ENCODE data around the gene NEGR1. TPM values are rescaled to one million over a fixed set of nuclear protein-coding genes. Genes with fewer than 3 reads are reported as not detected.

NEGR1 gene
- total RNA-seq, 1 donor from 2014 or later: 7.6 TPM

DNA sequence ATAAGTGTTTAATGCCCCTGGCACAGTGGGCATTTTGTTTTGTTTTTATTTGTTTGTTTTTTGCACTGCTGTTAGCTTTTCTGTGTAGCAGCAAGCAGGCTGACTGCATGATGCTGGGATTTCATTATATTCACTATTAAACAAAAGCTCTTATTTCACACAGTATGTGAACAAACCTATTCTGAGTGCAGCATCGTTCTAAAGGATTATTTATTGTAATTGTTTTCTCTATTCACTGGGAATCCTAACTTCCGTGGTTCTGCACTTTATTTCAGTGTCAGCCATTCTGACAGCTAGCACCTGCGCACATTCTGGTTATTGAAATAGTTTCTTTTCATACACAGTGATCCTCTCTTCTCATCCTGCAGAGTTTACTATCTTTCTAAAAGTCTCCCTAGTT lies 595.0 kb downstream of the NEGR1 start:
- Mint-ChIP-seq H3K36me3 (ENCODE audit: unreplicated experiment) (no peaks in the 10 kb centered on the region), H3K27ac (ENCODE audit: unreplicated experiment) (no peak overlapping the region), H3K9me3 (ENCODE audit: unreplicated experiment) (no peaks in the 10 kb centered on the region), H3K27me3 (ENCODE audit: unreplicated experiment) (no peaks in the 10 kb centered on the region), H3K4me3 (ENCODE audit: unreplicated experiment) (no peak overlapping the region), H3K4me1 (ENCODE audit: unreplicated experiment) (no peaks in the 10 kb centered on the region)
- TF ChIP-seq, protein P1, sequence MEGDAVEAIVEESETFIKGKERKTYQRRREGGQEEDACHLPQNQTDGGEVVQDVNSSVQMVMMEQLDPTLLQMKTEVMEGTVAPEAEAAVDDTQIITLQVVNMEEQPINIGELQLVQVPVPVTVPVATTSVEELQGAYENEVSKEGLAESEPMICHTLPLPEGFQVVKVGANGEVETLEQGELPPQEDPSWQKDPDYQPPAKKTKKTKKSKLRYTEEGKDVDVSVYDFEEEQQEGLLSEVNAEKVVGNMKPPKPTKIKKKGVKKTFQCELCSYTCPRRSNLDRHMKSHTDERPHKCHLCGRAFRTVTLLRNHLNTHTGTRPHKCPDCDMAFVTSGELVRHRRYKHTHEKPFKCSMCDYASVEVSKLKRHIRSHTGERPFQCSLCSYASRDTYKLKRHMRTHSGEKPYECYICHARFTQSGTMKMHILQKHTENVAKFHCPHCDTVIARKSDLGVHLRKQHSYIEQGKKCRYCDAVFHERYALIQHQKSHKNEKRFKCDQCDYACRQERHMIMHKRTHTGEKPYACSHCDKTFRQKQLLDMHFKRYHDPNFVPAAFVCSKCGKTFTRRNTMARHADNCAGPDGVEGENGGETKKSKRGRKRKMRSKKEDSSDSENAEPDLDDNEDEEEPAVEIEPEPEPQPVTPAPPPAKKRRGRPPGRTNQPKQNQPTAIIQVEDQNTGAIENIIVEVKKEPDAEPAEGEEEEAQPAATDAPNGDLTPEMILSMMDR (IDR thresholded peaks at IDR 0.05): no peak
- DNase-seq (ENCODE audit: extremely low spot score, unreplicated experiment): no peak

DNA sequence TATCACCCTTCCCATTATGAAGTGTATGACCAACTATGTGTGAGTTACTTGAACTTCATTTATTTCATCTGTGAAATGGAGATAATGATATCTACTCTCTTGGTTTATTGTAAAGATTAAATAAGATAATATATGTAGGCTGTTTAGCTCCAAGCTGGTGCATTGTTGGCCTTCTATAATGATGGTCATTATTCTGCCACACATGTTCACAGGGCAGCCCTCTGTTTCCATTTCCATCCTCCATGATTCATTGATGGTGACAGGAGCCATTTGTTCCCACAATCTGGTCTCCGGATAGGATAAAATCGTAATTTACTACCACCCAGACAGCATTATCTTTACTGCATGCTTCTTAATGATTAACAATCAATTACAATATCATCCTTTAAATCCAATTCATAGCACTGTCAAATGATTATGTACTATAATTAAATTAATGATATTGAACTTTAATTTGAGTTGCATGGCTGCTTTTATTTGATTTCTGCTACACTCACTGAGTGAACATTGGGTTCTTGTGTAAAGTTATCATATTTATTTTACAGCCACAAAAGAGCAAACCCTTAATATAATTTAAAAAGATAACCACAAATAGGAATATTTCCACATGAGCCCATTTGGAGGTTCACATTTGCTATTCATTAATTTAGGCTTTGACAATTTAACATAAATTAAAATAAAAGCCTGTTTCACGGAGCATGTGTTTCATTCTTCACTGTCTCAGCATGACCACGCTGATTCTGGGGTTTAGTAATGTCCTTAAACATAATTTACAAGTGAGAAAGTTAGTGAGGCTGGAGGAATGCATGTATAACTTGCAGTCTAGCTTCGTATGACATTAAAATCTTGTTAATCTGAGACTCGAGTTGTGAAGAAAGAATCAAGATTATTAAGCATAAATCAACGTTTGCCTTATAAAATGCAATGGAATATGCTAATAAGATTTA lies 605.1 kb downstream of the NEGR1 start:
- Mint-ChIP-seq H3K27me3 (ENCODE audit: unreplicated experiment) (no peaks in the 10 kb centered on the region), H3K36me3 (ENCODE audit: unreplicated experiment) (peaks cover 2% of the 10 kb centered on the region), H3K27ac (ENCODE audit: unreplicated experiment) (no peak overlapping the region), H3K4me1 (ENCODE audit: unreplicated experiment) (no peaks in the 10 kb centered on the region), H3K9me3 (ENCODE audit: unreplicated experiment) (peaks cover 4% of the 10 kb centered on the region), H3K4me3 (ENCODE audit: unreplicated experiment) (no peak overlapping the region)
- no peak for DNase-seq (ENCODE audit: extremely low spot score, unreplicated experiment)
- TF ChIP-seq, protein P1 (IDR thresholded peaks at IDR 0.05): no peak

DNA sequence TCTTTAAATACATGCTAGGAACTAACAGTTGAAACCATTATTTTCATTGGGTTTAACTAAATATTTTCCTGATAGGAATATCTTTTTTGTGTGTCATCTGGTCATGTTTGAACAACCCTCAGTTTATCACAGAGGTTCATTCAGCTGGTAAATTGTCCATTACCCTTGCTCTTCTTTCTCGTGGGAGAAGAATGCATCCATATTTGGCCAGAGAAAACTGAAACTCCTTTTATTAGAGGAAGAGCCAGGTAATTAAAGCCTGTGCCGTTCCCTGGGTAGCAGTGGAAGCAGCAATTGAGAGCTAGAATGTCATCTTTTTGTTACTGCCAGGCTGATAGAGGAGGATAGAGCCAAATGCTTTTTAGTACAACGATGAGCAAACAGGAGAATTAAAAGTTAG lies 614.3 kb downstream of the NEGR1 start:
- H3K36me3 Mint-ChIP-seq (ENCODE audit: unreplicated experiment): no peaks in the 10 kb centered on the region
- H3K27me3 Mint-ChIP-seq (ENCODE audit: unreplicated experiment): no peaks in the 10 kb centered on the region
- TF ChIP-seq, protein P1 (IDR thresholded peaks at IDR 0.05): no peak
- H3K4me1 Mint-ChIP-seq (ENCODE audit: unreplicated experiment): peaks cover 47% of the 10 kb centered on the region
- no peaks in the 10 kb centered on the region for H3K9me3 Mint-ChIP-seq (ENCODE audit: unreplicated experiment)
- no peak overlapping the region for H3K27ac Mint-ChIP-seq (ENCODE audit: unreplicated experiment)
- no peak for DNase-seq (ENCODE audit: extremely low spot score, unreplicated experiment)
- H3K4me3 Mint-ChIP-seq (ENCODE audit: unreplicated experiment): no peak overlapping the region

DNA sequence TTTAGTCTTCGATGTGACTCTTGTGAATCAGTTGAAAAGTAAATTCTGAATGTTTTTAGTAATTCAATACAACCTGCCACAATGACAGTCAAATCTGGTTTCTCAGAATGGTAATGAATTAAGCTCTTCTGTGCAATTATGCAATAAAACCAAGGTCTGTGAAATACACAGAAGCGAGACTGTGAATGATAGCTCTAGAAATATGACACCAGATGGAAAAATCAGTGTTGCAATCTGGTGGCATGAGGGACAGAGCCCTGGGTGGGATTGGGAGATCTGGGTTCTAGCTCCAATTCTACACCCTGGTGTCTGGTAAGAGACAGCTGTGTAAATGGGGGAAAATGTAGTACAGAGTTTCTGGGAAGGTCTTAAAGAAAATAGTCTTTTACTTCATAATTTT lies 615.1 kb downstream of the NEGR1 start:
- peaks cover 47% of the 10 kb centered on the region for H3K4me1 Mint-ChIP-seq (ENCODE audit: unreplicated experiment)
- no peak overlapping the region for H3K4me3 Mint-ChIP-seq (ENCODE audit: unreplicated experiment)
- H3K9me3 Mint-ChIP-seq (ENCODE audit: unreplicated experiment): no peaks in the 10 kb centered on the region
- TF ChIP-seq, protein P1 (IDR thresholded peaks at IDR 0.05): no peak
- peak overlapping the region; percentile 78 for H3K27ac Mint-ChIP-seq (ENCODE audit: unreplicated experiment)
- no peaks in the 10 kb centered on the region for H3K27me3 Mint-ChIP-seq (ENCODE audit: unreplicated experiment)
- no peaks in the 10 kb centered on the region for H3K36me3 Mint-ChIP-seq (ENCODE audit: unreplicated experiment)
- DNase-seq (ENCODE audit: extremely low spot score, unreplicated experiment): no peak

DNA sequence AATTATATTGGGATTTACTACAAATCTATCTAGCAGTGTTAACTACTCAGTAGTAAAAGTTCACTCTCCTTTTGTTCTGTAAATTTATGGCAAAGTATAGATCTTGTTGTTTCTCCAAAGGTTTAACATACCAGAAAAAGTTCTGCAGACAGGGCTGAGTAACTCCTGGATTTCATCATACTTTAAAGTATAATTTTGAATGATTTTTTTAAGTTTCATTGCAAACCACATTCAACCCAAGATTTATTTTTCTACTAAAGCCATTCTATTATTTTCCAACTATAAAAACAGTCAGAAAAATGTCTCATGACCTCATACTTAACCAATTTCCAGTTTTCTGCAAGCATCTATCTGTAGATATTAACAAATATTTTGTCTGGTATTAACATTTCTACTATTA lies 615.7 kb downstream of the NEGR1 start:
- no peaks in the 10 kb centered on the region for H3K27me3 Mint-ChIP-seq (ENCODE audit: unreplicated experiment)
- TF ChIP-seq, protein P1 (IDR thresholded peaks at IDR 0.05): no peak
- H3K27ac Mint-ChIP-seq (ENCODE audit: unreplicated experiment): peak overlapping the region; percentile 78
- no peak overlapping the region for H3K4me3 Mint-ChIP-seq (ENCODE audit: unreplicated experiment)
- H3K36me3 Mint-ChIP-seq (ENCODE audit: unreplicated experiment): no peaks in the 10 kb centered on the region
- no peaks in the 10 kb centered on the region for H3K9me3 Mint-ChIP-seq (ENCODE audit: unreplicated experiment)
- peaks cover 47% of the 10 kb centered on the region for H3K4me1 Mint-ChIP-seq (ENCODE audit: unreplicated experiment)
- DNase-seq (ENCODE audit: extremely low spot score, unreplicated experiment): no peak
